ENCODE results near the gene HINFP. TPM values are rescaled to one million over a fixed set of nuclear protein-coding genes. Genes with fewer than 3 reads are reported as not detected.

The HINFP gene
- total and polyA plus RNA-seq, 2 experiments from 2014 or later, result 12.6 to 29.2 TPM

GRCh38 chr11:119179342-119179741 is 58.0 kb downstream of the HINFP start (continued):
- TF ChIP-seq ZNF462 (CRISPR knock-in tag; IDR thresholded peaks at IDR 0.05), result no peak

GRCh38 chr11:119179983-119180382 is 58.6 kb downstream of the HINFP start:
- DNase-seq (ENCODE audit: low spot score) (no peak), ATAC-seq (no peak)
- Mint-ChIP-seq H3K9me3 (no peaks in the 10 kb centered on the region), H3K4me3 (no peak overlapping the region), H3K27me3 (ENCODE audit: insufficient read depth, low read depth, poor library complexity) (peaks cover 13% of the 10 kb centered on the region), H3K4me1 (no peaks in the 10 kb centered on the region; the same call in 1 of the 3 replicates), H3K36me3 (ENCODE audit: low read depth) (no peaks in the 10 kb centered on the region; the same call in 2 of the 3 replicates), H3K27ac (no peak overlapping the region)
- H3K79me2 ChIP-seq (replicated peaks; ENCODE audit: insufficient read depth), result no peaks in the 10 kb centered on the region
- no peaks in the 10 kb centered on the region for H3K36me3 ChIP-seq (ENCODE audit: insufficient read depth)
- H3K27me3 ChIP-seq (ENCODE audit: insufficient read depth), result no peaks in the 10 kb centered on the region
- H2AFZ ChIP-seq, result no peak overlapping the region
- no peak overlapping the region for H3K4me3 ChIP-seq
- no peaks in the 10 kb centered on the region for H4K20me1 ChIP-seq (replicated peaks; ENCODE audit: insufficient read depth)
- H3K27ac ChIP-seq (ENCODE audit: low read depth), result no peak overlapping the region
- TF ChIP-seq NANOG (IDR thresholded peaks at IDR 0.05; ENCODE audit: borderline replicate concordance) (no peak), ETS1 (IDR thresholded peaks at IDR 0.05) (no peak), STAT1 (IDR thresholded peaks at IDR 0.05; ENCODE audit: unreplicated experiment) (no peak)
- H3K4me1 ChIP-seq (ENCODE audit: insufficient read depth), result no peaks in the 10 kb centered on the region
- no peaks in the 10 kb centered on the region for H3K9me2 ChIP-seq (ENCODE audit: insufficient read depth)
- no peaks in the 10 kb centered on the region for H3F3A ChIP-seq (replicated peaks; ENCODE audit: low read depth)
- H3K4me2 ChIP-seq, result no peak overlapping the region
